Measurements from ENCODE around the gene AOPEP.

- TF ChIP-seq CTCF (IDR thresholded peaks at IDR 0.05) = no peak
- TF ChIP-seq POLR2A (IDR thresholded peaks at IDR 0.05) = no peak
Measured at GRCh38 chr9:95060234-95060633, 333.7 kb downstream of the AOPEP start.

Measured in testis (tissue), 2 donors.